Activated naive CD4-positive, alpha-beta T cell treated with anti-CD3 and anti-CD28 coated beads, Interleukin-2, amount 50 U/mL, for 24 hours (primary cell): ENCODE data around the gene PGK1.
"Not testable (repeated sequence)": the region's sequence is repeated elsewhere in the genome, so short reads cannot be mapped to it uniquely, and the experiment has no call there.

ENCODE experiments used
- H3K27ac Mint-ChIP-seq: one replicate; pipeline ENCODE4 v1.8.0; 2021; ENCODE audit warnings: mild to moderate bottlenecking, mixed read lengths
- H3K27me3 Mint-ChIP-seq: one replicate; pipeline ENCODE4 v1.8.0; 2021; ENCODE audit warnings: mixed read lengths
- H3K36me3 Mint-ChIP-seq: one replicate; pipeline ENCODE4 v1.8.0; 2021; ENCODE audit warnings: mixed read lengths
- H3K4me1 Mint-ChIP-seq: one replicate; pipeline ENCODE4 v1.8.0; 2021; ENCODE audit warnings: mixed read lengths
- H3K4me3 Mint-ChIP-seq: one replicate; pipeline ENCODE4 v1.8.0; 2021; ENCODE audit warnings: mild to moderate bottlenecking, mixed read lengths
- H3K9me3 Mint-ChIP-seq: one replicate; pipeline ENCODE4 v1.8.0; 2021; ENCODE audit warnings: mixed read lengths

Gene PGK1

DNA sequence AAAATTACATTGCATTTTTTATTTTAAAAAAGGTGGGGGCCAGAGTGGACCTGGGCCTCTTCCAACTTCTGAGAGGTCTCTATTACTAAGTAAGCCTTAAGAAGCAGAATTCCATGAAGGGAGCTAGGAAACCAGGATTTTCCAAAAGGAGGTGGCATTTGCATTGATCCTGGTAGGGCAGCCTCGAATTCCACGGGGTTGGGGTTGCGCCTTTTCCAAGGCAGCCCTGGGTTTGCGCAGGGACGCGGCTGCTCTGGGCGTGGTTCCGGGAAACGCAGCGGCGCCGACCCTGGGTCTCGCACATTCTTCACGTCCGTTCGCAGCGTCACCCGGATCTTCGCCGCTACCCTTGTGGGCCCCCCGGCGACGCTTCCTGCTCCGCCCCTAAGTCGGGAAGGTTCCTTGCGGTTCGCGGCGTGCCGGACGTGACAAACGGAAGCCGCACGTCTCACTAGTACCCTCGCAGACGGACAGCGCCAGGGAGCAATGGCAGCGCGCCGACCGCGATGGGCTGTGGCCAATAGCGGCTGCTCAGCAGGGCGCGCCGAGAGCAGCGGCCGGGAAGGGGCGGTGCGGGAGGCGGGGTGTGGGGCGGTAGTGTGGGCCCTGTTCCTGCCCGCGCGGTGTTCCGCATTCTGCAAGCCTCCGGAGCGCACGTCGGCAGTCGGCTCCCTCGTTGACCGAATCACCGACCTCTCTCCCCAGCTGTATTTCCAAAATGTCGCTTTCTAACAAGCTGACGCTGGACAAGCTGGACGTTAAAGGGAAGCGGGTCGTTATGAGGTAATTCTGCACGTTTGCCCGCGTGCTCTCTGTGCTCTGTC is at the start of gene PGK1:
Gene PGK1 (plus strand): TSS at position 626 of the 824 bp plus-strand sequence. CDS start 93 bp downstream, at position 719.
- Mint-ChIP-seq H3K36me3 (peaks cover 17% of the 10 kb centered on the region), H3K27me3 (no peaks in the 10 kb centered on the region), H3K27ac (peak within 1 kb of the TSS; percentile 91), H3K4me3 (peak within 1 kb of the TSS; percentile 92), H3K4me1 (peaks cover 31% of the 10 kb centered on the region), H3K9me3 (no peaks in the 10 kb centered on the region)

DNA sequence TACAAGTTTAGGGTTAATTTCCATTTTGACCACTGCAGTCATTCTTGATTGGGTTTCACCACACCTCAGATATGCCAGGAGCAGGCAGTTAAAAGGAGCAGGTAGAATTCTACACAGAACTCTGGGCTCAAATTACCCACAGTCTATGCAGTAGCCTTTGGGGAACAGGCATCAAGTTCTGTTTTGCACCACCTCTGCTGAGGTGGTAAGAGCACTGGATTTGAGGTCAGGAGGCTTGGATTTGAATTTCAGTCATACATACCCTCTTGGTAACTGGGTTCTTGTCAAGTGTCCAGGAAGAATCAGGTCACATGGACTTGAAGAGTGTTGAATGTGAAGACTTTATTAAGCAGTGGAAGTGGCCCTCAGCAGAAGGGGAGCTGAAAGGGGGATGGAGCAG is 40.4 kb upstream of the PGK1 start:
- no peaks in the 10 kb centered on the region for H3K36me3 Mint-ChIP-seq
- H3K27ac Mint-ChIP-seq, result no peak overlapping the region
- H3K4me1 Mint-ChIP-seq, result peaks cover 7% of the 10 kb centered on the region
- H3K27me3 Mint-ChIP-seq, result no peaks in the 10 kb centered on the region
- no peaks in the 10 kb centered on the region for H3K9me3 Mint-ChIP-seq
- H3K4me3 Mint-ChIP-seq, result no peak overlapping the region

DNA sequence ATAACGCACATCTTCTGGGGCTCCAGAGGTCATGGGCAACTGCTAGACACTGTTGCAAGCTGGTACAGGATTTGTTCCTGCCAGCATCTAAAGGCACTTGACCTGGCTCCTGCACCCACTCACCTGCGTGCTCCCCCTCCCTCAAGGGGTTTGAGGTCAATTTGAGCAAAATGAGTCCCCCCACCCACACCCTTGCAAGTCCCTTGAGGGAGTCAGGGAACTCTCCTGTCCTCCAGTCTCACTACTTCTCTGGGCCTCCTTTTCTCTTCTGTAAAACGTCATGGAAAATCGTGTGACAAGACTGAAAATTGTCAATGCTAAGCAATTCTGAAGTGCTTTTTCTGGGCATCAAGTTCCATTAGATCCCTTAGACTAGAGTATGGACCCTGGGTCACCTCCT is 39.9 kb upstream of the PGK1 start:
- H3K9me3 Mint-ChIP-seq, result no peaks in the 10 kb centered on the region
- no peaks in the 10 kb centered on the region for H3K27me3 Mint-ChIP-seq
- H3K4me1 Mint-ChIP-seq, result peaks cover 7% of the 10 kb centered on the region
- H3K27ac Mint-ChIP-seq, result peak overlapping the region; percentile 51
- H3K4me3 Mint-ChIP-seq, result no peak overlapping the region
- H3K36me3 Mint-ChIP-seq, result no peaks in the 10 kb centered on the region

DNA sequence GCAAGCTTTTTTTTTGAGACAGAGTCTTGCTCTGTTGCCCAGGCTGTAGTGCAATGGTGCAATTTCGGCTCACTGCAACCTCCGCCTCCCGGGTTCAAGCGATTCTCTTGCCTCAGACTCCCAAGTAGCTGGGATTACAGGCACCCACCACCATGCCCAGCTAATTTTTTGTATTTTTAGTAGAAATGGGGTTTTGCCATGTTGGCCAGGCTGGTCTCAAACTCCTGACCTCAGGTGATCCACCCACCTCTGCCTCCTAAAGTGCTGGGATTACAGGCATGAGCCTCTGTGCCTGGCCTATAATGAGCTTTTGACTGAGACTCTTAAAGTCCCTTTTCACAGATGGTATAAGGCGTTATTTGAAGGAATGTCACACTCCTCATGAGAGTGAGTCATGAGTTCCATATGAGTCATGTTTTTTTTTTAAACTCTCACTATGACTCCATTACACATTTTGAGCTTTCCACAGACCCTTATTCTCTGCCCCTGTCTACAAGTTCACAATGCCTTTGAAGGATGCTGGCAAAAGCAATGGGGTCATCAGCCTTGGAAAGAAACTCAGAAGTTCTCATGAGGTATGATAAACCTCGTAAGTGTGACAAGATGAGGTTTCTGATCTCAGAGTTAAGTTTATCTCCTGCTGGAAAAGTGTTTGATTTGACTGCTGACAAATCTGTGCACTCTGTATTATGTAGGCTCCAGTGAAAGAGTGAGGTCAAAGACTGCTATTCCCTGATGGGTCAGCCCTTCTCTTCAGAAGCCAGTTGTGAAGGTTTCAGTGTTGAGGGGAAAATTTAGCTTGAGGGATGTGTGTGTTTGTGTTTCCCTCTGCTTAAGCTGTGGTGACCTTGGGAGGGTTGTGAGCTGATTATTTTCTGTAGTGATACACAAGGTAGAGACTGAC is 39.1 kb upstream of the PGK1 start:
- H3K27me3 Mint-ChIP-seq, H3K4me1 Mint-ChIP-seq, H3K9me3 Mint-ChIP-seq, H3K4me3 Mint-ChIP-seq, H3K36me3 Mint-ChIP-seq: not testable (repeated sequence)
- peak overlapping the region; percentile 89 for H3K27ac Mint-ChIP-seq

DNA sequence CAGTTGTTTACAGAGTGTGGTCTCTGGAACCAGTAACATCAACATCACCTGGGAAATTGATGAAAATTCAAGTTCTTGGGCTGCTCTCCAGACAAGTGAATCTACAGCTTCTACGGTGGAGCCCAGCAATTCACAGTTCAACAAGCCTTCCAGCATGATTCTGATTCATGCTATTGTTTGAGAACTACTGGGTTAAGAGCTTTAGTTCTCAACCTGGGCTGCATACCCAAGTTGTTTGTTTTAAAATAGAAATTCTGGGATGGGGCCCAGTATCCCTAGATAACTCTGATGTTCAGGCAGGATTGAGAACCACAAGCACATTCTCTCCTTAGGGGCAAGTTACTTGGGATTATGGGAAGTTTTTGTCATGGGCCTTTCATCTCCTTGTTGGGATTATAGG is 37.9 kb upstream of the PGK1 start:
- Mint-ChIP-seq H3K36me3 (no peaks in the 10 kb centered on the region), H3K27me3 (no peaks in the 10 kb centered on the region), H3K4me1 (peaks cover 7% of the 10 kb centered on the region), H3K9me3 (no peaks in the 10 kb centered on the region), H3K4me3 (no peak overlapping the region), H3K27ac (no peak overlapping the region)

DNA sequence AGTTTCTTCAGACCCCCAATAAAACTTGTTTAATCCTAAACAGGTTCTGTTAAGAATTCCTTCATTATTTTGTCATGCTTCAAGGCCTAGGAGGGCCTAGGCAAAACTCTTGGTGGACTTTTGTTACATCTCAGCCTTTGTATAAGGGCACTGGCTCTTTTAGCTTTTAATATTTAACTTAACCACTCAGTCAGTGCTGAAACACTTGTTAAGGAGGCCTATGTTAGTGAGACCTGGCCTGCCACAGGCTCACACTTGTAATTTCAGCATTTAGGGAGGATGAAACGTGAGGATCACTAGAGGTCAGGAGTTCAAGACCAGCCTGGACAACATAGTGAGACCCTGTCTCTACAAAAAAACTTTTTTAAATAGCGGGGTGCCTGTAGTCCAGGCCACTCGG is 32.7 kb upstream of the PGK1 start:
- Mint-ChIP-seq H3K4me1 (peaks cover 20% of the 10 kb centered on the region), H3K36me3 (peaks cover 2% of the 10 kb centered on the region), H3K9me3 (peaks cover 3% of the 10 kb centered on the region), H3K27me3 (no peaks in the 10 kb centered on the region), H3K27ac (no peak overlapping the region), H3K4me3 (no peak overlapping the region)

DNA sequence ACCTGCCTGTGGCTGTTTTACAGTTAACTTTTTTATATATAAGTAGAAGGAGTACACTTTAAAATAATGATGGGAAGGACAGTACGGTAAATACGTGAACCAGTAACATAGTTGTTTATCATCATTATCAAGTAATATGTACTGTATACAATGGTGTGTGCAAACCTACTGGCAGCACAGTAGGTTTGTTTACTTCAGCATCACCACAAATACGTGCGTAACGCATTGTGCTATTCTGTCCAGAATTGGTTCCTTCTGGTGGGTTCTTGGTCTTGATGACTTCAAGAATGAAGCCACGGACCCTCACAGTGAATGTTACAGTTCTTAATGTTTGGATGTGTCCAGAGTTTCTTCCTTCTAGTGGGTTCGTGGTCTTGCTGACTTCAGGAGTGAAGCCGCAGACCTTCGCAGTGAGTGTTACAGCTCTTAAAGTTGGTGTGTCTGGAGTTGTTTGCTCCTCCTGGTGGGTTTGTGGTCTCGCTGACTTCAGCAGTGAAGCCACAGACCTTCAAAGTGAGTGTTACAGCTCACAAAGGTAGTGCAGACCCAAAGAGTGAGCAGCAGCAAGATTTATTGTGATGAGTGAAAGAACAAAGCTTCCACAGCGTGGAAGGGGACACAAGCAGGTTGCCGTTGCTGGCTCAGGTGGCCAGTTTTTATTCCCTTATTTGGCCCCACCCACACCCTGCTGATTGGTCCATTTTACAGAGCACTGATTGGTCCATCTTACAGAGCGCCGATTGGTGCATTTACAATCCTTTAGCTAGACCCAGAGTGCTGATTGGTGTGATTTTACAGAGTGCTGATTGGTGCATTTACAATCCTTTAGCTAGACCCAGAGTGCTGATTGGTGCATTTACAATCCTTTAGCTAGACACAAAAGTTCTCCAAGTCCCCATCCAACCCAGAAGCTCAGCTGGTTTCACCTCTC is 30.6 kb upstream of the PGK1 start:
- not testable (repeated sequence) for H3K9me3 Mint-ChIP-seq, H3K27me3 Mint-ChIP-seq, H3K36me3 Mint-ChIP-seq
- peaks cover 20% of the 10 kb centered on the region for H3K4me1 Mint-ChIP-seq
- peak overlapping the region; percentile 44 for H3K4me3 Mint-ChIP-seq
- H3K27ac Mint-ChIP-seq, result peak overlapping the region; percentile 74

DNA sequence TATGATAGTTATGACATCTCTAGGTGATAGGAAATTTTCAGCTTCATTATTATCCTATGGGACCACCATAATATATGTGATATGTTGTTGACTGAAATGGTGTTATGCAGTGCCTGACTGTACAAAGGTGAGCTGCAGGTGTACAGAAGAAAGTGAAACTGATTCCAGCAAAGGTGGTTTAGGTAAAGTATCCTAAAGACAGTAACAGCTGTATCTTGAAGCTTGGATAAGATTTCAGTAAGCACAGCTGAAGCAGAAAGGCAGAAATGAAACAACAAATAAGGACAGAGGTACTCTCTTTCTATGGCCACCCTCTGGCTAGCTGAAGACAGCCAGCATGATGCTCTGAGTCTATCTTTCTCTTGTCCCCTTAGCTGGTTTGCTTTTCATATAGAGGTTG is 30.0 kb upstream of the PGK1 start:
- Mint-ChIP-seq H3K4me1 (peaks cover 20% of the 10 kb centered on the region), H3K27me3 (no peaks in the 10 kb centered on the region), H3K36me3 (peaks cover 2% of the 10 kb centered on the region), H3K9me3 (peaks cover 3% of the 10 kb centered on the region), H3K4me3 (no peak overlapping the region), H3K27ac (no peak overlapping the region)

DNA sequence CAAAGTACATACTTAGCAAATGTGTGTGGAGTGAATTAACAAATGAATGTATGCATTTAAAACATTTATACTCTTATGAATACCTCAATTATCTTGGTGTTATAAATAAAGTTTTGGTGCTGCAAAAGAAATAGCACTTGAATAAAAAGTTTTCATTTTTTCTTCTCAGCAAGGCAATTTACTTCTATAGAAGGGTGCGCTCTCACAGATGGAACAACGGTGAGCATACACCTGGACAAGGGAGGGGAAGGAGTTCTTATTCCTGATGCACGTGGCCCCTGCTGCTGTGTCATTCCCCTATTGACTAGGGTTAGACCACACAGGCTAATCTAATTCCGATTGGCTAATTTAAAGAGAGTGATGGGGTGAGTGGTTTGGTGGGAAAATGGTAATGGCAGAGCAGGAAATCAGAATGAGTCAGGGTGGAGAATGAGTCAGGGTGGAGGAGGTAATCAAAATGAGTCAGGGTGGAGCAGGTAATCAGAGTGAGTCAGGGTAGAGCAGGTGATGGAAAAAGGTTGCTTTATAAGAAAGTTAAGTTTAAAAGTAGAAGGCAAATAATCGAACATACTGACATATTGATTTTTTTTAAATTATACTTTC is 28.2 kb upstream of the PGK1 start:
- Mint-ChIP-seq H3K4me1 (peaks cover 20% of the 10 kb centered on the region), H3K4me3 (no peak overlapping the region), H3K9me3 (peaks cover 3% of the 10 kb centered on the region), H3K36me3 (peaks cover 2% of the 10 kb centered on the region), H3K27ac (peak overlapping the region; percentile 89), H3K27me3 (no peaks in the 10 kb centered on the region)

DNA sequence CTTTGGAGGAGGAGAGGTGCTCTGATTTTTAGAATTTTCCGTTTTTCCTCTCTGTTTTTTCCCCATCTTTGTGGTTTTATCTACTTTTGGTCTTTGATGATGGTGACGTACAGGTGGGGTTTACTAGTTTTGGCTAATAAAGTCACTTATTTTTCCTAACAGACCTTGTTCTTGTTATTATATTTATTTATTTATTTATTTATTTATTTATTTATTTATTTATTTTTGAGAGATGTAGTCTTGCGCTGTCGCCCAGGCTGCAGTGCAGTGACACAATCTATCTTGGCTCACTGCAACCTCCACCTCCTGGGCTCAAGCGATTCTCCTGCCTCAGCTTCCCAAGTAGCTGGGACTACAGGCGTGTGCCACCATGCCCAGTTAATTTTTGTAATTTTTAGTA is 22.6 kb upstream of the PGK1 start:
- not testable (repeated sequence) for H3K4me3 Mint-ChIP-seq

DNA sequence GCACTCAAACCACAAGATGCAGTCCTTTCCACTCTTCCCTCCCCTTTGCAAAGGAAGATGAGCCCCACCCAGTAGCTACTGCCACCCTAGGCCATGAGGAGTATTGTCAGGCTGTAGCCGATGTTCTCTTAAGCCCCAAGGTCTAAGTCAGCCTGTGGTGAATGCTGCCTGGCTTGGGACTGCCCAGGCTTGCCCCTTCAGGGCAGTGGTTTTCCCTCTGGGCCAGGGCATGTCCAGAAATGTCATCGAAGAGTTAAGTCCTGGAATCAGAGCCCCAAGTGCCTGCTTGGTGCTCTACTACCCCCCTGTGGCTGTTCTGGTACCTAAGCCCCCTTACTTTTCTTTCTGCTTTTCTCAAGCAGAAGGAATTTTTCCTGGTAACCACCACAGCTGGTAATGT is 11.8 kb upstream of the PGK1 start:
- H3K36me3 Mint-ChIP-seq, result no peaks in the 10 kb centered on the region
- no peaks in the 10 kb centered on the region for H3K4me1 Mint-ChIP-seq
- peak overlapping the region; percentile 17 for H3K27ac Mint-ChIP-seq
- H3K9me3 Mint-ChIP-seq, result no peaks in the 10 kb centered on the region
- no peak overlapping the region for H3K4me3 Mint-ChIP-seq
- H3K27me3 Mint-ChIP-seq, result no peaks in the 10 kb centered on the region

More for the DNA sequence above, 22.6 kb upstream of the PGK1 start:
- not testable (repeated sequence) for H3K4me1 Mint-ChIP-seq, H3K27ac Mint-ChIP-seq, H3K36me3 Mint-ChIP-seq, H3K9me3 Mint-ChIP-seq, H3K27me3 Mint-ChIP-seq

DNA sequence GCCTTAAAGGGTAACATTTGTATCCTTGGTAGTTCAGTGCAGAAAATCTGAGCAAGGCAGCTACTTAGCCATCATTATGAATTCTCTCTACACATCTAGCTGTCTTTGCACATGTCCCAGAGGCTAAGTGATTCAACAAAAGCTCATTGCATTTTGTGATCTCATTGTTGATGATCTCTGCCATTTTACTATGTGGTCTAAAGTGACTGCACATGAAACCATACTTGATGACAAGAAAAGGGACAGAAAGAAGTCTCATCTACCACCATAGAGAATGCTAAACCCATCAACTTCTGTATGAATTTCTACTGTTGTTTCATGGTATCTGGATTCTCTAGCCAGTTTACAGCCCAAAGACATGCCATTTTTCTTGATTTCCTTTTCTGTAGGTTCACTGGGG is 5.9 kb upstream of the PGK1 start:
- Mint-ChIP-seq H3K9me3 (no peaks in the 10 kb centered on the region), H3K4me1 (peaks cover 8% of the 10 kb centered on the region), H3K27me3 (no peaks in the 10 kb centered on the region), H3K4me3 (no peak overlapping the region), H3K27ac (no peak overlapping the region), H3K36me3 (no peaks in the 10 kb centered on the region)

DNA sequence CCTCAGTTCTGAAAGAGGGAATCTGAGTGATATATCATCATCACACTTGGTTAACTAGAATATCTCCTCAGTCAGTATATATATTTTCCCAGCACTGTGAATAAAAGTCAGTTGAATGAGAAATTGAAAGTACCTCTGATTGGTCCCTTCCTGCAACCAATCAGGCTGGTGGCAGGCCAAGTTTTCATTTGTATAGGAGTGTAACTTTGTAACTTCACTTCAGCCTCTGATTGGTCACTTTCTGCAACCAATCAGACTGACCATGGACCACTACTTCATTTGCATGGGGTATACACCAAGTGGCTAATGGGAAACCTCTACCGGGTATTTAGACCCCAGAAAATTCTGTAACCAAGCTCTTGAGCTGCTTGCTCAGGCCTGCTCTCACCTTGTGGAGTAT is 2.0 kb upstream of the PGK1 start:
- no peak overlapping the region for H3K4me3 Mint-ChIP-seq
- no peaks in the 10 kb centered on the region for H3K9me3 Mint-ChIP-seq
- H3K4me1 Mint-ChIP-seq, result peaks cover 13% of the 10 kb centered on the region
- H3K36me3 Mint-ChIP-seq, result peaks cover 14% of the 10 kb centered on the region
- H3K27me3 Mint-ChIP-seq, result no peaks in the 10 kb centered on the region
- H3K27ac Mint-ChIP-seq, result peak overlapping the region; percentile 62

DNA sequence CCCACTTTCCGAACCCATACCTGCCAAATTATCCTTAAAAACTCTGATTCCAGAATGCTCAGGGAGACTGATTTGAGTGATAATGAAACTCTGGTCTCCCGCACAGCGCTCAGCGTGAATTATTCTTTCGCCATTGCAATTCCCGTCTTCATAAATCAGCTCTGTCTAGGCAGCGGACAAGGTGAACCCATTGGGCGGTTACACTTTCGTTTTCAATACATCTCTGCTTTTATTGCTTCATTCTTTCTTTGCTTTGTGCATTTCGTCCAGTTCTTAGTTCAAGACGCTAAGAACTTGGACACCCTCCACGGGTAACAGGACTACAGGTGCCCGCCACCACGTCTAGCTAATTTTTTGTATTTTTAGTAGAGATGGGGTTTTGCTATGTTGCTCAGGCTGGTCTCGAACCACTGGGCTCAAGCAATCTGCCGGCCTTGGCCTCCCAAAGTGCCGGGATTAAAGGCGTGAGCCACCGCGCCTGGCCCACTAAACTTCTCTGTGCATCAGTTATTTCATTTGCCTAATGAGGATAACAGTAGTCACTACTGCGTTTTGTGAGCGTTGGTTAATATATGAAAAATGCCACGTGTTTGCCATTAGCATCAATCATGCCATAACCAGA is 936 bp upstream of the PGK1 start:
- Mint-ChIP-seq H3K4me3 (peak overlapping the region; percentile 92), H3K4me1 (peaks cover 24% of the 10 kb centered on the region), H3K36me3 (peaks cover 17% of the 10 kb centered on the region), H3K9me3 (no peaks in the 10 kb centered on the region), H3K27ac (peak overlapping the region; percentile 91), H3K27me3 (no peaks in the 10 kb centered on the region)
